ENCODE data around the gene SP140L. TPM values are rescaled to one million over a fixed set of nuclear protein-coding genes. Genes with fewer than 3 reads are reported as not detected.

Gene SP140L
- total RNA-seq, 1 experiment from 2014 or later = 20.3 TPM

DNA sequence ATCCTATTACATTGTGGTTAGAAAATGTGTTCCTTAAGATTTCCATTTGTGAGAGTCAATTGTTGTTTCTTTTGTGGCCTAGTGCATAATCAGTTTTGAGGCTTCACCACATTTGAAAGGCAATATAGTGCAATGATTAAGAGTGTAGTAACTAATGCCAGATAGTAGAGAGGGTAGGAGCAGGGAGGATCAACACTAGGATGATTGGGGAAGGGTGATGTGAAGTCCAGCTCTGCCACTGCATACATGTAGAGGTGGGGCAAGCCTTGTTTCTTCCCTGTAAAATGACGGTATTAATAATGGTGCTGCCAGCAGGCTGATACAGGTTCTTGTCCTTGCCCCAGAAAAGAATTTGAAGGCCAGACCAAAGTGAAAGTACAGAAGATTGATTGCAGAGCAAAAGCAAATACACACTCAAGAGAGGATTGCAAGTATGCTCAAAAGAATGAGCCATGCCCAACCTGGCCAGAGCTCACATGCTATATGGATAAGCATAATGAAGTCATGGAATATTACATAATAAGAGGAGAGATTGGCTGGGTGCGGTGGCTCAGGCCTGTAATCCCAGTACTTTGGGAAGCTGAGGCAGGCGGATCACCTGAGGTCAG, 97.0 kb downstream of the SP140L start:
- BruUV-seq (replicated peaks) = no TSS peak
- H3K4me1 Mint-ChIP-seq (ENCODE audit: insufficient read depth, unreplicated experiment) = peaks cover 60% of the 10 kb centered on the region
- TF ChIP-seq, protein P1, sequence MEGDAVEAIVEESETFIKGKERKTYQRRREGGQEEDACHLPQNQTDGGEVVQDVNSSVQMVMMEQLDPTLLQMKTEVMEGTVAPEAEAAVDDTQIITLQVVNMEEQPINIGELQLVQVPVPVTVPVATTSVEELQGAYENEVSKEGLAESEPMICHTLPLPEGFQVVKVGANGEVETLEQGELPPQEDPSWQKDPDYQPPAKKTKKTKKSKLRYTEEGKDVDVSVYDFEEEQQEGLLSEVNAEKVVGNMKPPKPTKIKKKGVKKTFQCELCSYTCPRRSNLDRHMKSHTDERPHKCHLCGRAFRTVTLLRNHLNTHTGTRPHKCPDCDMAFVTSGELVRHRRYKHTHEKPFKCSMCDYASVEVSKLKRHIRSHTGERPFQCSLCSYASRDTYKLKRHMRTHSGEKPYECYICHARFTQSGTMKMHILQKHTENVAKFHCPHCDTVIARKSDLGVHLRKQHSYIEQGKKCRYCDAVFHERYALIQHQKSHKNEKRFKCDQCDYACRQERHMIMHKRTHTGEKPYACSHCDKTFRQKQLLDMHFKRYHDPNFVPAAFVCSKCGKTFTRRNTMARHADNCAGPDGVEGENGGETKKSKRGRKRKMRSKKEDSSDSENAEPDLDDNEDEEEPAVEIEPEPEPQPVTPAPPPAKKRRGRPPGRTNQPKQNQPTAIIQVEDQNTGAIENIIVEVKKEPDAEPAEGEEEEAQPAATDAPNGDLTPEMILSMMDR (IDR thresholded peaks at IDR 0.05; ENCODE audit: unreplicated experiment) = no peak
- no peaks in the 10 kb centered on the region for H3K27me3 Mint-ChIP-seq (ENCODE audit: insufficient read depth, unreplicated experiment)
- ChIA-PET POLR2A (interaction anchor here (0.7 to 1.2 kb wide), 2 partner anchors 16 to 356 kb away, joined by 3 to 4 read pairs; no protein-coding TSS in a partner anchor), CTCF (no interaction called here)
- DNase-seq (ENCODE audit: unreplicated experiment) = no peak
- H3K4me3 Mint-ChIP-seq (ENCODE audit: unreplicated experiment) = peak overlapping the region; percentile 22
- no peaks in the 10 kb centered on the region for H3K9me3 Mint-ChIP-seq (ENCODE audit: unreplicated experiment)
- H3K27ac Mint-ChIP-seq (ENCODE audit: low read depth, unreplicated experiment) = peak overlapping the region; percentile 36
- intact Hi-C loops (cut with micrococcal nuclease) = no loop called here
- peaks cover 32% of the 10 kb centered on the region for H3K36me3 Mint-ChIP-seq (ENCODE audit: insufficient read depth, unreplicated experiment)

DNA sequence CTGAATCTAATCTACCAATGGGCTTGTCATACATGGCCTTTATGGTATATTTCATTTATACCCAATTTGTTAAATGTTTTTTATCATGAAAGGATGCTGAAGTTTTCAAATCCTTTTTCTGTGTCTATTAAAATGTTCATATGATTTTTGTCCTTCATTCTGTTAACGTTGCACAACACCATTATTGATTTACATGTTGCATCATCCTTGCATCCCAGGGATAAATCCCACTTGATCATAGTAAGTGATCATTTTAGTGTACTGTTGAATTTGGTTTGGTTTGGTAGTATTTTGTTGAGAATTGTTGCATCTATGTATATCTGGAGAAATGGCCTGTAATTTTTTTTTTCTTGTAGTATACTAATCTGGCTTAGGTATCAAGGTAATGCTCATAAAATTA, 98.4 kb downstream of the SP140L start:
- intact Hi-C loops (cut with micrococcal nuclease) = no loop called here
- Mint-ChIP-seq H3K36me3 (ENCODE audit: insufficient read depth, unreplicated experiment) (peaks cover 37% of the 10 kb centered on the region), H3K9me3 (ENCODE audit: unreplicated experiment) (peaks cover 7% of the 10 kb centered on the region), H3K4me3 (ENCODE audit: unreplicated experiment) (no peak overlapping the region), H3K27ac (ENCODE audit: low read depth, unreplicated experiment) (no peak overlapping the region), H3K4me1 (ENCODE audit: insufficient read depth, unreplicated experiment) (peaks cover 55% of the 10 kb centered on the region), H3K27me3 (ENCODE audit: insufficient read depth, unreplicated experiment) (no peaks in the 10 kb centered on the region)
- TF ChIP-seq, protein P1 (IDR thresholded peaks at IDR 0.05; ENCODE audit: unreplicated experiment) = no peak
- POLR2A ChIA-PET = interaction anchor here (0.7 kb wide), 1 partner anchor 87 kb away, joined by 3 read pairs; no protein-coding TSS in a partner anchor
- no peak for DNase-seq (ENCODE audit: unreplicated experiment)
- no TSS peak for BruUV-seq (replicated peaks)
- CTCF ChIA-PET = no interaction called here

DNA sequence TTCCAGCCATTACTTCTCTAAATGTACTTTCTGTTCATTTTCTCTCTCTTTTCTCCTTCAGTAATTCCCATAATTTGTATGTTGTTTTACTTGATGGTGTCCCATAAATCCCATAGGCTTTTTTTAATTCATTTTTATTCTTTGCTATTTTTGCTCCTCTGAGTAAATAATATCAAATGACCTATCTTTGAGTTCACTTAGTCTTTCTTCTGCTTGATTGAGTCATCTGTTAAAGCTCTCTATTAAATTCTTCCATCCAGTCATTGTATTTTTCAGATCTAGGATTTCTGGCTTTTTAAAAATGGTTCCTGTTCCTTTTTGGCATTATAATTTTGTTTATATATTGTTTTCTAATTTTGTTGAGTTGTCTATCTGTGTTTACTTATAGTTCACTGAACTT, 102.5 kb downstream of the SP140L start:
- no peak overlapping the region for H3K4me3 Mint-ChIP-seq (ENCODE audit: unreplicated experiment)
- DNase-seq (ENCODE audit: unreplicated experiment) = no peak
- H3K9me3 Mint-ChIP-seq (ENCODE audit: unreplicated experiment) = peaks cover 7% of the 10 kb centered on the region
- H3K36me3 Mint-ChIP-seq (ENCODE audit: insufficient read depth, unreplicated experiment) = peaks cover 26% of the 10 kb centered on the region
- no peaks in the 10 kb centered on the region for H3K27me3 Mint-ChIP-seq (ENCODE audit: insufficient read depth, unreplicated experiment)
- H3K27ac Mint-ChIP-seq (ENCODE audit: low read depth, unreplicated experiment) = no peak overlapping the region
- BruUV-seq (replicated peaks) = no TSS peak
- peaks cover 27% of the 10 kb centered on the region for H3K4me1 Mint-ChIP-seq (ENCODE audit: insufficient read depth, unreplicated experiment)
- intact Hi-C loops (cut with micrococcal nuclease) = no loop called here
- ChIA-PET POLR2A (no interaction called here), CTCF (interaction anchor here (0.7 kb wide), 1 partner anchor 370 kb away, joined by 3 read pairs; no protein-coding TSS in a partner anchor)
- TF ChIP-seq, protein P1 (IDR thresholded peaks at IDR 0.05; ENCODE audit: unreplicated experiment) = no peak

DNA sequence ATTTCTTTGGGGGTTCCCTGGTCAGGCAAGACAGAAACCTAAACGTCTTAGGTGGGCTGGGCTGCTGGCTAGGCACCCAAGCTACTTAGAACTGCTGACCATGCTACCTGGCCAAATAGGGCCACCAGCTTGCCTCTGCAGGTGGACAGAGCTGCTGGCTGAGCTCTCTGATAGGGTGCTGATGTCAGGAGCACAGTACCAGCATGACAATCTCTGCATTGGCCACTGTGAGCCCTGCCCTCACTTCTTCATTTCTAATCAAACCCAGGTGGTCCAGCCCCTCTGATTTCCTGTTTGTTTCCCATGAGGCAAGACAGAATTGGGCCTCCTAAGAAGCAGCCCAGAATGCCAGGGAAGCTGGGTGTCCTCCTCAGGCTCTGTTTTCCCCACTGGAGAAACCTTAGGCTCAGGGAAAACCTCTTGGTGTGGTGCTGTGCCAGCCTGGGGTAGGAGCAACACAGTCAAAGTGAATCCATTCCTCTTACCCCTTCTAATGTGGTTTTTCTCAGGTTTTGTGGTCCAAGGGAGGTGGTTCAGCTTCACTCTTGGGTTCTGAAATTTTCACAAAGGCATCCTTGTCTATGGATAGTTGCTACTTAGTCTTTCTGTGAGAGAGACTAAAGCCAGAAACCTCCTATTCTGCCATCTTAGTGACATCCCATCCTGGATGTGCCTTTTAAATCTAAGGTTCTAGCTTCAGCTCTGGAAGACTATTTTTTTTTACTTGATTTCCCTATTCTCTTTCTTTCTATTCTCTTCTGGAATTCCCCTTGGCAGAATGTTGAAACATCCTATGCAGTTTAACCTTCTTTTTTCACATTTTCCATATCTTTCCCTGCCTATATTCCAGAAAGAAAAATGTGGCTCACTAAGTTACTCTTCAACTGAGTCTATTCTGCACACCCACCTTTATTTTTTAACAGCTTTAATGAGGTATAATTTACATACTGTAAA, 104.2 kb downstream of the SP140L start:
- Mint-ChIP-seq H3K27me3 (ENCODE audit: insufficient read depth, unreplicated experiment) (no peaks in the 10 kb centered on the region), H3K9me3 (ENCODE audit: unreplicated experiment) (peaks cover 7% of the 10 kb centered on the region), H3K4me3 (ENCODE audit: unreplicated experiment) (no peak overlapping the region), H3K36me3 (ENCODE audit: insufficient read depth, unreplicated experiment) (peaks cover 24% of the 10 kb centered on the region), H3K4me1 (ENCODE audit: insufficient read depth, unreplicated experiment) (peaks cover 23% of the 10 kb centered on the region), H3K27ac (ENCODE audit: low read depth, unreplicated experiment) (no peak overlapping the region)
- CTCF ChIA-PET = interaction anchor here (0.6 to 1.2 kb wide), 2 partner anchors 201 to 281 kb away, joined by 3 to 4 read pairs; no protein-coding TSS in a partner anchor
- DNase-seq (ENCODE audit: unreplicated experiment) = no peak
- TF ChIP-seq, protein P1 (IDR thresholded peaks at IDR 0.05; ENCODE audit: unreplicated experiment) = no peak
- intact Hi-C loops (cut with micrococcal nuclease) = no loop called here
- no TSS peak for BruUV-seq (replicated peaks)
- POLR2A ChIA-PET = interaction anchor here (0.6 to 0.8 kb wide), 3 partner anchors 14 to 496 kb away, joined by 3 read pairs; no protein-coding TSS in a partner anchor
